RPMI7951 (cell line): ENCODE measurements around the gene NHLRC4. TPM values are rescaled to one million over a fixed set of nuclear protein-coding genes. Genes with fewer than 3 reads are reported as not detected.
"Not testable (repeated sequence)": the region's sequence is repeated elsewhere in the genome, so short reads cannot be mapped to it uniquely, and the experiment has no call there.

ENCODE experiments used
- DNase-seq: peaks from one replicate; pipeline ENCODE4 v3.0.0-alpha.2; 2012; ENCODE audit warnings: low read depth
- total RNA-seq: library from RNA; depleted of rRNA; stranded (reverse); fragments of >200 nt; shearing (Covaris generic); gene quantifications from 2 replicates; pipeline ENCODE4 v1.2.3, GENCODE V29; 2014; rRNA removed

Gene NHLRC4
- total RNA-seq, 1 experiment from 2014 or later: 0.24 TPM

DNA sequence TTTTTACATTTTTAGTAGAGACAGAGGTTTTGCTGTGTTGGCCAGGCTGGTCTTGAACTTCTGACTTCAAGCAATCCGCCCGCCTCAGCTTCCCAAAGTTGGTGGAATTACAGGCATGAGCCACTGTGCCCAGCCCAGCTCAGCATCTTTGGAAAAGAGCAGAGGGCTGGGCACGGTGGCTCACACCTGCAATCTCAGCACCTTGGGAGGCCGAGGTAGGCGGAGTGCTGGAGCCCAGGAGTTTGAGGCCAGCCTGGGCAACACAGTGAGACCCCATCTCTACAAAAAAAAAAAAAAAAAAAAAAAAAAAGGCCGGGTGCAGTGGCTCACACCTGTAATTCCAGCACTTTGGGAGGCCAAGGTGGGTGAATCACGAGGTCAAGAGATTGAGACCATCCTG lies 30.9 kb downstream of the NHLRC4 start:
- not testable (repeated sequence) for DNase-seq

DNA sequence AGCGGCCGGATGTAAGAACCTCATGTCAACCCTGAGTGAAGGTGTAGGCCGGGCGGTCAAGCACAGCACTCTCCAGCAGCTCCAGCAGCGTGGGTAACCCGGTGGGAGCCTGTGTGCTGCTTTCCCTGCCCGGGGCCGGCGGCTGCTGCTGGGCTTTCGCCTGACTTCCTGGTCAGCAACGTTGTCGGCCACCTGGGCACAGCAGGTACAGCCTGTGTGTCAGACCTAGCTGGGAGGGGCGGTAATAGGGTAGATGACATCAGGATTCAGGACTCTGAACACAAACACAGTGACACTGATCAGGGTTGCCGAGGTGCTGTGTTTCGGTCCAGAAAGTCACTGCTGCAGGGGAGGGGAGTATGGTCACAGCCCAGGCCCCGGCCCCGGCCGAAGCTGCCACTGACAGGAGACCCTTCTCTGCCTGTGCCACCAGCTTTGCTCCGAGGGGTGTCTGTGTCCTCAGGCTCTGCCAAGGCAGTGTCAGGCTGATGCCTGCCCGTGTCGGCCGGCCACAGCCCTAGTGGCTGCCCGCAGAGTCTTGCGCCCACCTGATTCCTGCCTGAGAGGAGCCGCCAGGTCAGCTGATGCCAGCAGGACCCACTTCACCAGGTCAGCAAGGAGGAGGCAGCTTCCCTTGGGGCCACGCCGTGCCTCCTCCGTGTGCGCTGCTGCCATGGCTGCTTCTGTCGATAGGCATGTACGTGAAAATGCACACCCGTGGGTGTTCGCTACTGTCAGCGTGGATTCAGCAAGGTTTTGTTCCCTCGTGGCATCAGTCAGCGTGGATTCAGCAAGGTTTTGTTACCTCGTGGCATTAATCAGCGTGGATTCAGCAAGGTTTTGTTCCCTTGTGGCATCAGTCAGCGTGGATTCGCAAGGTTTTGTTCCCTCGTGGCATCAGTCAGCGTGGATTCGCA lies 32.3 kb downstream of the NHLRC4 start:
- DNase-seq: no peak

- no peak for DNase-seq
Measured at GRCh38 chr16:600781-601180, 34.0 kb downstream of the NHLRC4 start.

- no peak for DNase-seq
Measured at GRCh38 chr16:603933-604332, 37.1 kb downstream of the NHLRC4 start.

DNA sequence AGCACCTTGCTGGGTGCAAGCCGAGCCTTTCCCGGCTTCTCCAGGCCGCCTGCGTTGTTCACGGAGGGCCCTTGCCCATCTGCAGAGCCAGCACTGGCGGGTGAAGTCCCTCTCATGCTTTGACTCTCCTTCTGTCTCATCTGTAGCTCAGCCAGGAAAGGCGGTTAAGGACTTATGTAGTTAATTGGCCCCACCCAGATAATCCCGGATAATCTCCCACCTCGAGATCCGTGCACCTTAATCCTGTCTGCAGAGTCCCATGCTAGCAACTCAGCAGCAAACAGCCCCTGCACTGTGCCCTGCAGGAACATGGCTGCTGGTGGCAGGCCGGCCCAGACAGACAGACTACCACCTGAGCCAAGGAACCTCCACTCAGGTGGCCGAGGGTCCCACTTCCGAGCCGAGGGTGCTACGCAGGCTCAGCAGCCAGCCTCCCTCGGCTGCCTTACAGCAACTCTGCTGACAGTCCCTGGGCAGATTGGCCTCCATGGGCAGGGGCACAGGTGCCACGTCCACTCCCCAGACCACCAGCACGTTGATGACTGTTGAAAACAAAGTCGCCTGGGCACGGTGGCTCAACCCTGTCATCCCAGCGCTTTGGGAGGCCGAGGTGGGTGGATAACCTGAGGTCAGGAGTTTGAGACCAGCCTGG lies 40.0 kb downstream of the NHLRC4 start:
- no peak for DNase-seq

GRCh38 chr16:608019-608418 lies 41.2 kb downstream of the NHLRC4 start:
- no peak for DNase-seq

DNA sequence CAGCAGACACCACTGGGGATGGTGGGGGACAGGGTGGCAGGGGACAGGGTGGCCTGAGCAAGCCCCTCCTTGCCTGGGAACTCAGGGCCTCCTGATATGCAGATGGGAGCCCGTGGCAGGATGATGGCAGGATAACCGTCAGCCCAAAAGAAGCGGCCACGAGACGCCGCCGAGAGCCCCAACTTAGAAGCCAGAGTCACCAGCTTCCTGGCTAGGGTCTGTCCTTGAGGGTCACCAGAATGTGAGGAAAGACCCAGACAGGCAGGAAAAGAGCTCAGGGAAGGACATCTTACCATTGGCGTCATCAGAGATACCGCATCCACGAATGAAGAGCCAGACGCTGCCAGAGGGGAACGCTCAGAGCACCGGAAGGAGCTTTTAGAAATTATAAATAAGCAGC lies 42.5 kb downstream of the NHLRC4 start:
- no peak for DNase-seq

- no peak for DNase-seq
Measured at GRCh38 chr16:609984-610383, 43.2 kb downstream of the NHLRC4 start.

- no peak for DNase-seq
Measured at GRCh38 chr16:610513-611381, 43.9 kb downstream of the NHLRC4 start.

- no peak for DNase-seq
Measured at GRCh38 chr16:615122-615521, 48.3 kb downstream of the NHLRC4 start.

DNA sequence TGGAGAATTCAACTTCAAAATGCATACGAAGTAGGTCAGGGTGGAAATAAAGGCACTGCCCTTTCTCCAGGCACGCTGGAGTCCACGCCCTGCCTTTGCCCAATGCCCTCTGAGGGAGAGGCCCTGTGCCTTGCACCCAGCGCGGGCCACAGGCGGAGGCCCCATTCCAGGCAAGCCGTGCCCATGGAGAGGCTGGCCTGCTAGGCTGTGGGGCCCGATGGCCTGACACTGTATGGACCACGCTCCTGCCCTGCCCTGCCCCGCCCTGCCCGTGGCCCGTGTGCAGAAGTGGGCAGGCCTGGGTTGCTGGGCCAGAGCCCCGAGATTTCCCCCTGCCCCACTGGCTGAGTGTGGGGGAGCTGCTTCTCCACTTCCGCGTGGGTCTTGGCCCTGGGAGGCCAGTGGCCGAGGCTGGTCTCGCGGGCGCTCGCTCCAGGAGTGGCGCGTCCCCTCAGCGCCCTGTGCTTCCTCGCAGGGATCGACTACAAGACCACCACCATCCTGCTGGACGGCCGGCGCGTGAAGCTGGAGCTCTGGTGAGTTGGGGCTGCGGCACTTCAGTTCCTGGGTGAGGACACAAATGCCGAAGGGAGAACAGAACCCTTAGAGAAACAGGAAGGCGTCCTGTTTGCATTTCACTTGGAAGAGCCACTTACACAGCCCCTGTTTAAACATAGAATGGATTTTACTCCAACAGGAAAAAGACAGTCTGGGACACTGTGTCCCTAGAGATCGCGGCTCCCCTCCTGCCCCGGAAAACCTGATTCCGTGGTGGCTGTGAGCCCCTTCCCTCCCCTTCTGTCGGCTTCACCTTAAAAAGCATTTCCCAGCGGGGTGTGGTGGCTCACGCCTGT lies 50.2 kb downstream of the NHLRC4 start:
- DNase-seq: no peak

- no peak for DNase-seq
Measured at GRCh38 chr16:617855-618254, 51.0 kb downstream of the NHLRC4 start.

Other genes with a start within 250 kb of the NHLRC4 start
- 5.8 and 8.3 TPM in 2 replicates for gene AXIN1, start 214.3 kb upstream of the NHLRC4 start, total RNA-seq
- gene MRPL28, start 196.5 kb upstream of the NHLRC4 start, total RNA-seq: 119 and 138 TPM in 2 replicates
- gene PGAP6, start 185.0 kb upstream of the NHLRC4 start, total RNA-seq: 20.2 and 25.8 TPM in 2 replicates
- 72.3 and 76.0 TPM in 2 replicates for gene NME4, start 169.8 kb upstream of the NHLRC4 start, total RNA-seq
- 8.9 and 10.1 TPM in 2 replicates for gene DECR2, start 165.1 kb upstream of the NHLRC4 start, total RNA-seq
- gene RAB11FIP3, start 141.4 kb upstream of the NHLRC4 start, total RNA-seq: 6.5 and 10.1 TPM in 2 replicates
- gene CAPN15, start 39.3 kb upstream of the NHLRC4 start, total RNA-seq: 7.1 and 14.9 TPM in 2 replicates
- gene PRR35, start 6.6 kb upstream of the NHLRC4 start, total RNA-seq: not detected in 2 replicates
- 14.9 and 16.2 TPM in 2 replicates for gene PIGQ, start 3.0 kb downstream of the NHLRC4 start, total RNA-seq
- gene RAB40C, start 23.1 kb downstream of the NHLRC4 start, total RNA-seq: 5.5 and 7.1 TPM in 2 replicates
- 0.10 TPM in 1 of 2 replicates, not detected in the other for gene WFIKKN1, start 64.0 kb downstream of the NHLRC4 start, total RNA-seq
- 117 and 142 TPM in 2 replicates for gene METTL26, start 69.3 kb downstream of the NHLRC4 start, total RNA-seq
- gene MCRIP2, start 74.8 kb downstream of the NHLRC4 start, total RNA-seq: 18.6 and 21.3 TPM in 2 replicates
- gene WDR90, start 82.4 kb downstream of the NHLRC4 start, total RNA-seq: 5.6 and 7.3 TPM in 2 replicates
- 23.7 and 24.2 TPM in 2 replicates for gene RHOT2, start 101.1 kb downstream of the NHLRC4 start, total RNA-seq
- 0.72 TPM in 1 of 2 replicates, not detected in the other for gene RHBDL1, start 108.7 kb downstream of the NHLRC4 start, total RNA-seq
- gene STUB1, start 113.4 kb downstream of the NHLRC4 start, total RNA-seq: 136 and 183 TPM in 2 replicates
- gene JMJD8, start 117.3 kb downstream of the NHLRC4 start, total RNA-seq: 38.4 and 47.1 TPM in 2 replicates
- 2.0 and 2.6 TPM in 2 replicates for gene WDR24, start 123.4 kb downstream of the NHLRC4 start, total RNA-seq
- gene FBXL16, start 138.8 kb downstream of the NHLRC4 start, total RNA-seq: 0.24 TPM in 1 of 2 replicates, not detected in the other
- 39.2 and 57.1 TPM in 2 replicates for gene METRN, start 148.1 kb downstream of the NHLRC4 start, total RNA-seq
- gene ANTKMT, start 154.1 kb downstream of the NHLRC4 start, total RNA-seq: 18.0 and 26.3 TPM in 2 replicates
- gene CCDC78, start 159.4 kb downstream of the NHLRC4 start, total RNA-seq: under 0.01 and 0.12 TPM in 2 replicates
- gene HAGHL, start 160.1 kb downstream of the NHLRC4 start, total RNA-seq: 3.3 and 4.0 TPM in 2 replicates
- 15.3 and 21.7 TPM in 2 replicates for gene CIAO3, start 174.0 kb downstream of the NHLRC4 start, total RNA-seq
- 0.10 TPM in 1 of 2 replicates, not detected in the other for gene MSLN, start 193.7 kb downstream of the NHLRC4 start, total RNA-seq
- gene RPUSD1, start 221.4 kb downstream of the NHLRC4 start, total RNA-seq: 12.6 and 21.0 TPM in 2 replicates
- gene CHTF18, start 221.6 kb downstream of the NHLRC4 start, total RNA-seq: 11.7 and 17.5 TPM in 2 replicates
- gene GNG13, start 233.7 kb downstream of the NHLRC4 start, total RNA-seq: not detected in 2 replicates